Neural cell (in vitro differentiated cells): ENCODE measurements around the gene ENO1. TPM values are rescaled to one million over a fixed set of nuclear protein-coding genes. Genes with fewer than 3 reads are reported as not detected.

Source experiments
- H2AFZ ChIP-seq: fragments of 200-600, 300-800 bp; sonication (generic), shearing (Covaris generic); 2 replicates; pipeline ENCODE4 v1.6.0; 2014; ENCODE audit warnings: low read depth, mild to moderate bottlenecking, antibody characterized with exemption, low read length, moderate library complexity
- H3F3A ChIP-seq: fragments of 200-600 bp; shearing (Covaris generic); 2 replicates; pipeline ENCODE4 v1.6.1; 2016; ENCODE audit warnings: mild to moderate bottlenecking, moderate library complexity, mixed read lengths, antibody characterized with exemption, low read length; ENCODE audit not compliant: insufficient read depth, poor library complexity, severe bottlenecking
- H3K27ac ChIP-seq: fragments of 200-600, 300-800 bp; sonication (generic), shearing (Covaris generic); 2 replicates; pipeline ENCODE4 v1.5.1; 2014; ENCODE audit warnings: mild to moderate bottlenecking, low read length, moderate library complexity
- H3K27me3 ChIP-seq: fragments of 300-800, 200-600 bp; sonication (generic), shearing (Covaris generic); 2 replicates; pipeline ENCODE4 v1.6.0; 2014; ENCODE audit warnings: mild to moderate bottlenecking, low read depth, low read length, moderate library complexity; ENCODE audit not compliant: insufficient read depth
- H3K36me3 ChIP-seq: fragments of 300-800, 200-600 bp; sonication (generic), shearing (Covaris generic); 2 replicates; pipeline ENCODE4 v1.5.1; 2014; ENCODE audit warnings: mild to moderate bottlenecking, antibody characterized with exemption, low read length, moderate library complexity; ENCODE audit not compliant: insufficient read depth
- H3K4me2 ChIP-seq: fragments of 300-800, 200-600 bp; sonication (generic), shearing (Covaris generic); 2 replicates; pipeline ENCODE4 v1.6.0; 2014; ENCODE audit warnings: mild to moderate bottlenecking, low read length
- H3K4me3 ChIP-seq: fragments of 300-800, 200-600 bp; sonication (generic), shearing (Covaris generic); 2 replicates; pipeline ENCODE4 v1.5.1; 2014; ENCODE audit warnings: mild to moderate bottlenecking, low read length, moderate library complexity
- H3K79me2 ChIP-seq: fragments of 200-600 bp; shearing (Covaris generic); replicated peaks from 2 replicates; pipeline ENCODE4 v1.6.0; 2014; ENCODE audit warnings: mild to moderate bottlenecking, low read length, moderate library complexity; ENCODE audit not compliant: insufficient read depth
- H3K9ac ChIP-seq: fragments of 300-800, 200-600 bp; sonication (generic), shearing (Covaris generic); 2 replicates; pipeline ENCODE4 v1.6.1; 2016; ENCODE audit warnings: mild to moderate bottlenecking, low read length, mixed read lengths
- H3K9me2 ChIP-seq: fragments of 200-600 bp; shearing (Covaris generic); 2 replicates; pipeline ENCODE4 v1.6.1; 2016; ENCODE audit warnings: mild to moderate bottlenecking, low read length, mixed read lengths; ENCODE audit not compliant: insufficient read depth
- H3K9me3 ChIP-seq: fragments of 200-600, 300-800 bp; sonication (generic), shearing (Covaris generic); 2 replicates; pipeline ENCODE4 v1.6.1; 2016; ENCODE audit warnings: mild to moderate bottlenecking, mixed run types, low read length, moderate library complexity, mixed read lengths
- H4K20me1 ChIP-seq: fragments of 200-600 bp; shearing (Covaris generic); 2 replicates; pipeline ENCODE4 v1.6.1; 2016; ENCODE audit warnings: mild to moderate bottlenecking, mixed run types; ENCODE audit not compliant: insufficient read depth
- CTCF ChIP-seq: fragments of 450-650 bp; IDR thresholded peaks from 2 replicates; pipeline ENCODE4 v1.5.1; 2014; ENCODE audit warnings: antibody characterized with exemption, mild to moderate bottlenecking, moderate library complexity; ENCODE audit not compliant: poor library complexity, severe bottlenecking
- EP300 ChIP-seq: fragments of 450-650 bp; conservative IDR thresholded peaks from 2 replicates; pipeline ENCODE4 v1.6.1; 2014; ENCODE audit warnings: antibody characterized with exemption, mild to moderate bottlenecking, moderate library complexity; ENCODE audit not compliant: poor library complexity, severe bottlenecking
- EZH2 ChIP-seq: fragments of 200-600, 300-800 bp; shearing (Covaris generic), sonication (generic); IDR thresholded peaks from 2 replicates; pipeline ENCODE4 v1.6.1; 2014; ENCODE audit warnings: antibody characterized with exemption, low read length, borderline replicate concordance, mild to moderate bottlenecking; ENCODE audit not compliant: insufficient read depth, poor library complexity, severe bottlenecking
- MXI1 ChIP-seq: fragments of 450-650 bp; conservative IDR thresholded peaks from 2 replicates; pipeline ENCODE4 v1.6.1; 2014; ENCODE audit warnings: antibody characterized with exemption, mild to moderate bottlenecking; ENCODE audit not compliant: poor library complexity, severe bottlenecking
- POLR2AphosphoS5 ChIP-seq: IDR thresholded peaks from 2 replicates; pipeline ENCODE4 v1.6.1; 2012
- RAD21 ChIP-seq: fragments of 450-650 bp; conservative IDR thresholded peaks from 2 replicates; pipeline ENCODE4 v1.6.1; 2014; ENCODE audit warnings: antibody characterized with exemption, mild to moderate bottlenecking, moderate library complexity
- REST ChIP-seq: IDR thresholded peaks from 2 replicates; pipeline ENCODE4 v1.6.1; 2012; ENCODE audit warnings: borderline replicate concordance
- SMC3 ChIP-seq: fragments of 450-650 bp; conservative IDR thresholded peaks from 2 replicates; pipeline ENCODE4 v1.6.1; 2014; ENCODE audit warnings: antibody characterized with exemption, mild to moderate bottlenecking, moderate library complexity; ENCODE audit not compliant: poor library complexity
- TAF1 ChIP-seq: IDR thresholded peaks from 2 replicates; pipeline ENCODE4 v1.6.1; 2012; ENCODE audit warnings: low read depth
- polyA plus RNA-seq: library from polyadenylated mRNA; depleted of rRNA; stranded (reverse); fragments of >200 nt; gene quantifications from 2 replicates; pipeline ENCODE4 v1.2.3, GENCODE V29; 2014

ENO1 gene
- polyA plus RNA-seq, 1 donor from 2014 or later, result 199 TPM

GRCh38 chr1:8816831-8817411, 61.6 kb downstream of the ENO1 start:
- H3K9me2 ChIP-seq, result no peaks in the 10 kb centered on the region
- peaks cover 5% of the 10 kb centered on the region for H4K20me1 ChIP-seq
- H3K27ac ChIP-seq, result peak overlapping the region; percentile 97
- H3K36me3 ChIP-seq, result no peaks in the 10 kb centered on the region
- H3K9ac ChIP-seq, result peak overlapping the region; percentile 93
- H3K4me3 ChIP-seq, result peak overlapping the region; percentile 86
- H3K4me2 ChIP-seq, result peak overlapping the region; percentile 83
- peak overlapping the region; percentile 42 for H2AFZ ChIP-seq
- H3K9me3 ChIP-seq, result no peaks in the 10 kb centered on the region
- peaks cover 55% of the 10 kb centered on the region for H3K79me2 ChIP-seq
- H3F3A ChIP-seq, result no peaks in the 10 kb centered on the region
- no peak for TF ChIP-seq MXI1
- TF ChIP-seq TAF1, result no peak
- peak; percentile 0 for TF ChIP-seq EP300
- TF ChIP-seq RAD21, result no peak
- H3K27me3 ChIP-seq, result no peaks in the 10 kb centered on the region

- H2AFZ ChIP-seq, result no peak overlapping the region
- H3K4me2 ChIP-seq, result peak overlapping the region; percentile 83
- no peaks in the 10 kb centered on the region for H3K27me3 ChIP-seq
- peaks cover 61% of the 10 kb centered on the region for H3K79me2 ChIP-seq
- H3K27ac ChIP-seq, result peak overlapping the region; percentile 97
- H3K9me3 ChIP-seq, result no peaks in the 10 kb centered on the region
- no peaks in the 10 kb centered on the region for H3K9me2 ChIP-seq
- peak overlapping the region; percentile 86 for H3K4me3 ChIP-seq
- no peak for TF ChIP-seq RAD21
- peak; percentile 52 for TF ChIP-seq MXI1
- no peaks in the 10 kb centered on the region for H3F3A ChIP-seq
- H4K20me1 ChIP-seq, result peaks cover 5% of the 10 kb centered on the region
- no peaks in the 10 kb centered on the region for H3K36me3 ChIP-seq
- H3K9ac ChIP-seq, result peak overlapping the region; percentile 93
Measured at GRCh38 chr1:8816264-8816663, 62.2 kb downstream of the ENO1 start.

- H3K4me3 ChIP-seq, result peak overlapping the region; percentile 86
- H2AFZ ChIP-seq, result peak overlapping the region; percentile 0
- peak overlapping the region; percentile 83 for H3K4me2 ChIP-seq
- H3K36me3 ChIP-seq, result no peaks in the 10 kb centered on the region
- H3K9me2 ChIP-seq, result no peaks in the 10 kb centered on the region
- no peaks in the 10 kb centered on the region for H3K27me3 ChIP-seq
- peak; percentile 16 for TF ChIP-seq EP300
- TF ChIP-seq MXI1, result no peak
- no peak for TF ChIP-seq TAF1
- TF ChIP-seq SMC3, result peak; percentile 52
- no peak for TF ChIP-seq CTCF
- peak; percentile 58 for TF ChIP-seq RAD21
- peak; percentile 66 for TF ChIP-seq REST
- peak; percentile 69 for TF ChIP-seq POLR2AphosphoS5
- no peak for TF ChIP-seq EZH2
- peaks cover 10% of the 10 kb centered on the region for H4K20me1 ChIP-seq
- no peaks in the 10 kb centered on the region for H3K9me3 ChIP-seq
- H3K79me2 ChIP-seq, result peaks cover 67% of the 10 kb centered on the region
- no peaks in the 10 kb centered on the region for H3F3A ChIP-seq
- peak overlapping the region; percentile 93 for H3K9ac ChIP-seq
- H3K27ac ChIP-seq, result peak overlapping the region; percentile 97
Measured at GRCh38 chr1:8815582-8816151, 62.8 kb downstream of the ENO1 start.
